DOHH2 (cell line): ENCODE measurements around the gene BLACAT1.

Experiments used
- H3F3A ChIP-seq: fragments of 200-600 bp; sonication (generic), shearing (Covaris generic); 2 replicates; pipeline ENCODE4 v1.6.0; 2016; ENCODE audit warnings: antibody characterized with exemption, mild to moderate bottlenecking; ENCODE audit not compliant: control insufficient read depth, insufficient read depth
- H3K27ac ChIP-seq: fragments of 200-600 bp; sonication (generic); 2 replicates; pipeline ENCODE4 v1.5.1; 2014; ENCODE audit warnings: low read depth, mild to moderate bottlenecking, low read length, moderate library complexity
- H3K27me3 ChIP-seq: fragments of 200-600 bp; sonication (generic); 2 replicates; pipeline ENCODE4 v1.6.1; 2014; ENCODE audit warnings: mild to moderate bottlenecking, low read length, mixed read lengths; ENCODE audit not compliant: control insufficient read depth
- H3K36me3 ChIP-seq: fragments of 200-600 bp; sonication (generic); 2 replicates; pipeline ENCODE4 v1.6.1; 2014; ENCODE audit warnings: mild to moderate bottlenecking, low read length, moderate library complexity, mixed read lengths; ENCODE audit not compliant: control insufficient read depth
- H3K4me1 ChIP-seq: fragments of 200-600 bp; sonication (generic); 2 replicates; pipeline ENCODE4 v1.6.1; 2014; ENCODE audit warnings: mild to moderate bottlenecking, low read length, mixed read lengths; ENCODE audit not compliant: control insufficient read depth
- H3K4me2 ChIP-seq: fragments of 200-600 bp; sonication (generic); 2 replicates; pipeline ENCODE4 v1.6.0; 2014; ENCODE audit warnings: mild to moderate bottlenecking, low read length, moderate library complexity
- H3K4me3 ChIP-seq: fragments of 200-600 bp; sonication (generic); 2 replicates; pipeline ENCODE4 v1.5.1; 2014; ENCODE audit warnings: mild to moderate bottlenecking, low read length, mixed read lengths
- H3K79me2 ChIP-seq: fragments of 200-600 bp; sonication (generic); 2 replicates; pipeline ENCODE4 v1.6.1; 2014; ENCODE audit warnings: mild to moderate bottlenecking, low read length, mixed read lengths; ENCODE audit not compliant: control insufficient read depth
- H3K9me2 ChIP-seq: fragments of 200-600 bp; sonication (generic); replicated peaks from 2 replicates; pipeline ENCODE4 v1.6.1; 2014; ENCODE audit warnings: mild to moderate bottlenecking, low read length, mixed read lengths; ENCODE audit not compliant: control insufficient read depth
- H3K9me3 ChIP-seq: fragments of 200-600 bp; sonication (generic); 2 replicates; pipeline ENCODE4 v1.6.1; 2014; ENCODE audit warnings: antibody characterized with exemption, low read length, mixed read lengths; ENCODE audit not compliant: control insufficient read depth, insufficient read depth
- H4K20me1 ChIP-seq: fragments of 200-600 bp; sonication (generic); 2 replicates; pipeline ENCODE4 v1.6.0; 2014; ENCODE audit warnings: low read depth, mild to moderate bottlenecking, antibody characterized with exemption, low read length, moderate library complexity; ENCODE audit not compliant: control insufficient read depth, insufficient read depth
- EZH2phosphoT487 ChIP-seq: fragments of 200-600 bp; sonication (generic); IDR thresholded peaks from 2 replicates; pipeline ENCODE4 v1.6.1; 2017; ENCODE audit warnings: borderline replicate concordance, mild to moderate bottlenecking, antibody characterized with exemption, low read length, moderate library complexity, mixed read lengths
- TF ChIP-seq, protein P1 (sequence below): fragments of 200-600 bp; sonication (generic); IDR thresholded peaks from one replicate; pipeline ENCODE4 v1.5.1; 2014; ENCODE audit warnings: antibody characterized with exemption, mild to moderate bottlenecking, low read depth, low read length; ENCODE audit not compliant: poor library complexity, severe bottlenecking

The BLACAT1 gene

DNA sequence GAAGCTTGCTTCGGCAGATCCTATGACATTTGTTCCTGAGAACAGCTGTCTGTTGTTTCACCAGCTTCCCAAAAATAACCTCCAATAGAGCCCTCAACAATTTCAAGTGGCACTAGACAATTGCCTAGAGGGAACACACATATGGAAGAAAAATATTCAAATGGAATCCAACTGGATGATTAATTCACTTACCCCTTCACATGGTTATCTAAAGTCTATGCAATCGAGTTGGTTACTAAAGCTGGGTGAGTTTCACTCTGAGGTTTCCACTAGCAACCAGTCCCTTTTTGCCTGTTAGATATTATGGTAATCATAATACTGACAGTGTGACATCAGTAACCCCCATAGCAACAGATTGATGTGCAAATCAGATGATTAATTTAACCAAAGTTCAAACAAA, 34.0 kb downstream of the BLACAT1 start, which contains the start of gene LEMD1:
TSS of gene LEMD1 (minus strand) at position 259 of the 400 bp plus-strand sequence. CDS start 1,520 bp downstream, outside the sequence.
- H3K79me2 ChIP-seq, result no peaks in the 10 kb centered on the region
- H3K27ac ChIP-seq, result no peak within 1 kb of the TSS
- TF ChIP-seq, protein P1, sequence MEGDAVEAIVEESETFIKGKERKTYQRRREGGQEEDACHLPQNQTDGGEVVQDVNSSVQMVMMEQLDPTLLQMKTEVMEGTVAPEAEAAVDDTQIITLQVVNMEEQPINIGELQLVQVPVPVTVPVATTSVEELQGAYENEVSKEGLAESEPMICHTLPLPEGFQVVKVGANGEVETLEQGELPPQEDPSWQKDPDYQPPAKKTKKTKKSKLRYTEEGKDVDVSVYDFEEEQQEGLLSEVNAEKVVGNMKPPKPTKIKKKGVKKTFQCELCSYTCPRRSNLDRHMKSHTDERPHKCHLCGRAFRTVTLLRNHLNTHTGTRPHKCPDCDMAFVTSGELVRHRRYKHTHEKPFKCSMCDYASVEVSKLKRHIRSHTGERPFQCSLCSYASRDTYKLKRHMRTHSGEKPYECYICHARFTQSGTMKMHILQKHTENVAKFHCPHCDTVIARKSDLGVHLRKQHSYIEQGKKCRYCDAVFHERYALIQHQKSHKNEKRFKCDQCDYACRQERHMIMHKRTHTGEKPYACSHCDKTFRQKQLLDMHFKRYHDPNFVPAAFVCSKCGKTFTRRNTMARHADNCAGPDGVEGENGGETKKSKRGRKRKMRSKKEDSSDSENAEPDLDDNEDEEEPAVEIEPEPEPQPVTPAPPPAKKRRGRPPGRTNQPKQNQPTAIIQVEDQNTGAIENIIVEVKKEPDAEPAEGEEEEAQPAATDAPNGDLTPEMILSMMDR, result no peak
- no peak for TF ChIP-seq EZH2phosphoT487
- H3K9me3 ChIP-seq, result no peaks in the 10 kb centered on the region
- H3F3A ChIP-seq, result no peaks in the 10 kb centered on the region
- no peaks in the 10 kb centered on the region for H3K9me2 ChIP-seq
- H3K4me2 ChIP-seq, result no peak within 1 kb of the TSS
- no peaks in the 10 kb centered on the region for H4K20me1 ChIP-seq
- H3K27me3 ChIP-seq, result peaks cover 7% of the 10 kb centered on the region; the same call in 1 of the 2 replicates
- no peaks in the 10 kb centered on the region for H3K36me3 ChIP-seq
- H3K4me3 ChIP-seq, result no peak within 1 kb of the TSS
- no peaks in the 10 kb centered on the region for H3K4me1 ChIP-seq

DNA sequence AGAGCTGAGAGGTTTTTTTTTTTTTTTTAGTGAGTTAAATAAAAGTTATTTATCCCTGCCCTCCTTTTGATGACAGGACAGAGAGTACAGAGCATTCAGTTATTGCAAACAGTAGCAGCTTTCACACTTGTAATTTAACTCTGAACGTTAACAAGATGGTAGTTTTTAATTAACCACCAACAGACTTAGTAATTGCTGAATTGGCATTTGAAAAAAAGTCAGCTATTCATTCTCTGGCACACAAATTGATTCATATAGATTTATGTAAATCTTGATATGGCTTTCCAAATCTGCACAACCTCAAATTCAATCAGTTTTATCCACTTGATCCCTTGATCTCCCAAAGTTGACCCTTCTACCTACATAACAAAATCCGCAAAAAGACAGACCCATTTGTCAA, 34.9 kb downstream of the BLACAT1 start:
- TF ChIP-seq EZH2phosphoT487, result no peak
- TF ChIP-seq, protein P1, result no peak

DNA sequence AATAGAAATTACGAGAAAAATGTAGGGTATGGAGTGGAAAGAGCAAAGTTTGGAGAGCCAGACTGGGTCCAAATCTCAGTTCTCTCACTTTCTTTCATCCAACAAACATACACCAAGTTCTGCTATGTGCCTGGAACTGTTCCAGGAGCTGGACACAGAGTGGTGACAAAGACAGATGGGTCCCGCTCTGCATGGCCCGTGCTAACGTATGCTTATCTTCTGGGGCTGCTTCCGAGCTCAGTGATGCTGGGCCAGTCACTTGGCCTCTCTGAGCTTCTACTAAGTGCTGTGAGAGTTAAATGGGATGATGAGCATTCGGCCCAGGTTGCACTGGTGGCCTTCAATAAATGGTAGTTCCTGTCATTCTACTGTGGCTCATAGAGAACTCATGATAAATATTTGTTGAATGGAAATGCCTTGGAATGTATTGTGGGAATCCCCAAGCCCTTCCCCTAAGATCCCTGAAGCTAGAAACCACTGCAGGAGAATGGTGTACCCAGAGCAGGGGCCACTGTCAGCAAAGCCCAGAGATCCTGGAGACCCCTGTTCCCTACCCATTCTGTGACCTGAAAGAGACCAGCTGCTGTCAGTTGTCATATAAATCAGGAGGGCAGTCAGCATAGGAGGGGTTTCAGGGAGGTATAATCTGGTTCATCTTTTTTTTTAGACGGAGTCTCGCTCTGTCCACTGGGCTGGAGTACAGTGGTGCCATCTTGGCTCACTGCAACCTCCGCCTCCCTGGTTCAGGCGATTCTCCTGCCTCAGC, 37.8 kb downstream of the BLACAT1 start:
- H3K36me3 ChIP-seq, result no peaks in the 10 kb centered on the region
- no peak overlapping the region for H3K4me2 ChIP-seq
- no peak overlapping the region for H3K27ac ChIP-seq
- TF ChIP-seq, protein P1, result no peak
- TF ChIP-seq EZH2phosphoT487, result no peak
- peaks cover 7% of the 10 kb centered on the region; the same call in 1 of the 2 replicates for H3K27me3 ChIP-seq
- H3K4me3 ChIP-seq, result no peak overlapping the region
- H3K9me2 ChIP-seq, result no peaks in the 10 kb centered on the region
- H3K79me2 ChIP-seq, result no peaks in the 10 kb centered on the region
- H3K9me3 ChIP-seq, result no peaks in the 10 kb centered on the region
- H3F3A ChIP-seq, result no peaks in the 10 kb centered on the region
- peaks cover 7% of the 10 kb centered on the region; the same call in 1 of the 2 replicates for H3K4me1 ChIP-seq
- no peaks in the 10 kb centered on the region for H4K20me1 ChIP-seq

More for the DNA sequence above, 34.9 kb downstream of the BLACAT1 start:
- H3K4me1 ChIP-seq, result 0 out of 2 replicates have a peak, but pooled peaks cover 4% of the 10 kb centered on the region
- no peaks in the 10 kb centered on the region for H3K79me2 ChIP-seq
- H3K4me3 ChIP-seq, result no peak overlapping the region
- H3K4me2 ChIP-seq, result no peak overlapping the region
- no peaks in the 10 kb centered on the region for H3K9me3 ChIP-seq
- H3F3A ChIP-seq, result no peaks in the 10 kb centered on the region
- no peak overlapping the region for H3K27ac ChIP-seq
- no peaks in the 10 kb centered on the region for H4K20me1 ChIP-seq
- peaks cover 7% of the 10 kb centered on the region; the same call in 1 of the 2 replicates for H3K27me3 ChIP-seq
- H3K36me3 ChIP-seq, result no peaks in the 10 kb centered on the region
- H3K9me2 ChIP-seq, result no peaks in the 10 kb centered on the region
